NT2/D1 (cell line): Measurements from ENCODE around the gene ANKRD9.

Source experiments
- DNase-seq: peaks from one replicate; pipeline ENCODE4 v3.0.0-alpha.2; 2011; ENCODE audit warnings: low read depth, low spot score
- H3K27me3 ChIP-seq: 2 replicates; pipeline ENCODE4 v1.6.0; 2011; ENCODE audit warnings: mild to moderate bottlenecking; ENCODE audit not compliant: insufficient read length, insufficient read depth
- H3K36me3 ChIP-seq: 2 replicates; pipeline ENCODE4 v1.6.1; 2011; ENCODE audit warnings: mild to moderate bottlenecking, low read length, mixed read lengths; ENCODE audit not compliant: insufficient read depth, insufficient read length
- H3K4me1 ChIP-seq: 2 replicates; pipeline ENCODE4 v1.5.1; 2011; ENCODE audit not compliant: insufficient read depth, insufficient read length
- H3K4me3 ChIP-seq: 2 replicates; pipeline ENCODE4 v1.5.1; 2011; ENCODE audit warnings: low read depth; ENCODE audit not compliant: insufficient read length
- H3K9ac ChIP-seq: 2 replicates; pipeline ENCODE4 v1.6.0; 2011; ENCODE audit warnings: low read depth; ENCODE audit not compliant: insufficient read length
- H3K9me3 ChIP-seq: 2 replicates; pipeline ENCODE4 v1.5.1; 2011; ENCODE audit warnings: mild to moderate bottlenecking, low read length; ENCODE audit not compliant: insufficient read depth
- SUZ12 ChIP-seq: IDR thresholded peaks from 2 replicates; pipeline ENCODE4 v1.6.1; 2011; ENCODE audit not compliant: insufficient read length, insufficient read depth; ENCODE audit errors: extremely low read depth
- YY1 ChIP-seq: IDR thresholded peaks from 2 replicates; pipeline ENCODE4 v1.6.1; 2011; ENCODE audit not compliant: insufficient read length, insufficient read depth
- ZNF274 ChIP-seq: IDR thresholded peaks from 2 replicates; pipeline ENCODE4 v1.6.1; 2011; ENCODE audit warnings: mild to moderate bottlenecking, low read depth, low read length

The ANKRD9 gene

GRCh38 chr14:102486513-102487203, 22.9 kb downstream of the ANKRD9 start:
- DNase-seq = no peak
- no peak for TF ChIP-seq YY1
- TF ChIP-seq ZNF274 = no peak
- no peak for TF ChIP-seq SUZ12
- Histone ChIP-seq H3K36me3 (no peaks in the 10 kb centered on the region), H3K4me3 (no peak overlapping the region), H3K9ac (no peak overlapping the region), H3K27me3 (no peaks in the 10 kb centered on the region), H3K4me1 (no peaks in the 10 kb centered on the region), H3K9me3 (no peaks in the 10 kb centered on the region)

GRCh38 chr14:102485693-102486512, 23.7 kb downstream of the ANKRD9 start:
- DNase-seq = no peak
- no peak overlapping the region for H3K4me3 ChIP-seq
- H3K36me3 ChIP-seq = no peaks in the 10 kb centered on the region
- no peaks in the 10 kb centered on the region for H3K9me3 ChIP-seq
- H3K9ac ChIP-seq = no peak overlapping the region
- H3K27me3 ChIP-seq = no peaks in the 10 kb centered on the region
- H3K4me1 ChIP-seq = no peaks in the 10 kb centered on the region
- TF ChIP-seq ZNF274 (no peak), YY1 (no peak), SUZ12 (no peak)

- TF ChIP-seq ZNF274 = no peak
- TF ChIP-seq SUZ12 = no peak
- no peak for TF ChIP-seq YY1
- Histone ChIP-seq H3K9ac (no peak overlapping the region), H3K9me3 (no peaks in the 10 kb centered on the region)
These were observed 25.3 kb downstream of the ANKRD9 start for GRCh38 chr14:102484316-102484715.

GRCh38 chr14:102481791-102482238, 27.8 kb downstream of the ANKRD9 start:
- H3K9ac ChIP-seq = no peak overlapping the region
- DNase-seq = no peak
- no peaks in the 10 kb centered on the region for H3K9me3 ChIP-seq
- TF ChIP-seq ZNF274 (no peak), SUZ12 (no peak), YY1 (no peak)
- H3K27me3 ChIP-seq = no peaks in the 10 kb centered on the region
- no peak overlapping the region for H3K4me3 ChIP-seq
- no peaks in the 10 kb centered on the region for H3K36me3 ChIP-seq
- H3K4me1 ChIP-seq = no peaks in the 10 kb centered on the region

More at GRCh38 chr14:102484316-102484715, 25.3 kb downstream of the ANKRD9 start:
- no peaks in the 10 kb centered on the region for H3K27me3 ChIP-seq
- H3K4me3 ChIP-seq = no peak overlapping the region
- no peaks in the 10 kb centered on the region for H3K36me3 ChIP-seq
- DNase-seq = no peak
- no peaks in the 10 kb centered on the region for H3K4me1 ChIP-seq

- Histone ChIP-seq H3K27me3 (no peaks in the 10 kb centered on the region), H3K36me3 (no peaks in the 10 kb centered on the region), H3K9me3 (no peaks in the 10 kb centered on the region), H3K4me3 (no peak overlapping the region), H3K4me1 (no peaks in the 10 kb centered on the region), H3K9ac (no peak overlapping the region)
- no peak for DNase-seq
- TF ChIP-seq SUZ12 (no peak), ZNF274 (no peak), YY1 (no peak)
These were observed 28.2 kb downstream of the ANKRD9 start for GRCh38 chr14:102481371-102481770.

- no peak overlapping the region for H3K9ac ChIP-seq
- TF ChIP-seq YY1 (no peak), SUZ12 (no peak), ZNF274 (no peak)
- no peak for DNase-seq
These were observed 29.8 kb downstream of the ANKRD9 start for GRCh38 chr14:102479777-102480176.

GRCh38 chr14:102479107-102479506, 30.5 kb downstream of the ANKRD9 start:
- DNase-seq = no peak
- Histone ChIP-seq H3K27me3 (no peaks in the 10 kb centered on the region), H3K9ac (no peak overlapping the region), H3K36me3 (no peaks in the 10 kb centered on the region), H3K4me3 (no peak overlapping the region), H3K4me1 (no peaks in the 10 kb centered on the region), H3K9me3 (no peaks in the 10 kb centered on the region)
- TF ChIP-seq YY1 (no peak), SUZ12 (no peak), ZNF274 (no peak)

More at GRCh38 chr14:102479777-102480176, 29.8 kb downstream of the ANKRD9 start:
- Histone ChIP-seq H3K9me3 (no peaks in the 10 kb centered on the region), H3K27me3 (no peaks in the 10 kb centered on the region), H3K4me1 (no peaks in the 10 kb centered on the region), H3K4me3 (no peak overlapping the region), H3K36me3 (no peaks in the 10 kb centered on the region)
